ENCODE results near the gene SULT1C2. TPM values are rescaled to one million over a fixed set of nuclear protein-coding genes. Genes with fewer than 3 reads are reported as not detected.

SULT1C2 gene
- total RNA-seq, 1 donor from 2014 or later, result 0.23 TPM

GRCh38 chr2:108316033-108316432 lies 27.3 kb downstream of the SULT1C2 start:
- Mint-ChIP-seq H3K4me3 (ENCODE audit: unreplicated experiment) (no peak overlapping the region), H3K27me3 (ENCODE audit: low read depth, unreplicated experiment) (peaks cover 4% of the 10 kb centered on the region), H3K9me3 (ENCODE audit: unreplicated experiment) (peaks cover 2% of the 10 kb centered on the region), H3K4me1 (ENCODE audit: low read depth, unreplicated experiment) (peaks cover 19% of the 10 kb centered on the region), H3K36me3 (ENCODE audit: low read depth, unreplicated experiment) (no peaks in the 10 kb centered on the region), H3K27ac (ENCODE audit: unreplicated experiment) (peak overlapping the region; percentile 89)
- Histone ChIP-seq H4K20me1 (ENCODE audit: insufficient read depth, low read length) (no peaks in the 10 kb centered on the region), H2AFZ (ENCODE audit: low read depth, low read length) (peak overlapping the region; percentile 42), H3K9ac (ENCODE audit: low read length) (no peak overlapping the region), H3K9me3 (ENCODE audit: insufficient read depth, low read depth, low read length) (no peaks in the 10 kb centered on the region), H3K27me3 (ENCODE audit: insufficient read depth, low read length) (no peaks in the 10 kb centered on the region), H3K4me3 (ENCODE audit: insufficient read depth, low read depth, low read length) (no peak overlapping the region), H3K79me2 (ENCODE audit: insufficient read depth, low read length) (no peaks in the 10 kb centered on the region), H3K4me2 (ENCODE audit: low read length) (no peak overlapping the region), H3K27ac (ENCODE audit: low read depth, low read length) (no peak overlapping the region), H3K36me3 (ENCODE audit: insufficient read depth, low read length) (no peaks in the 10 kb centered on the region), H3K4me1 (ENCODE audit: insufficient read depth, low read length) (peaks cover 4% of the 10 kb centered on the region)
- TF ChIP-seq EZH2 (IDR thresholded peaks at IDR 0.05; ENCODE audit: insufficient read depth, low read length) (no peak), CTCF (IDR thresholded peaks at IDR 0.05; ENCODE audit: insufficient read depth, low read depth, low read length) (no peak)
- DNase-seq (ENCODE audit: low read depth), result no peak
- no peak for FAIRE-seq

- Histone ChIP-seq H2AFZ (ENCODE audit: low read depth, low read length) (peak overlapping the region; percentile 42), H3K79me2 (ENCODE audit: insufficient read depth, low read length) (no peaks in the 10 kb centered on the region), H3K4me1 (ENCODE audit: insufficient read depth, low read length) (peaks cover 4% of the 10 kb centered on the region), H4K20me1 (ENCODE audit: insufficient read depth, low read length) (no peaks in the 10 kb centered on the region), H3K27me3 (ENCODE audit: insufficient read depth, low read length) (no peaks in the 10 kb centered on the region), H3K9ac (ENCODE audit: low read length) (no peak overlapping the region), H3K27ac (ENCODE audit: low read depth, low read length) (no peak overlapping the region), H3K9me3 (ENCODE audit: insufficient read depth, low read depth, low read length) (no peaks in the 10 kb centered on the region), H3K36me3 (ENCODE audit: insufficient read depth, low read length) (no peaks in the 10 kb centered on the region), H3K4me2 (ENCODE audit: low read length) (no peak overlapping the region), H3K4me3 (ENCODE audit: insufficient read depth, low read depth, low read length) (no peak overlapping the region)
- H3K9me3 Mint-ChIP-seq (ENCODE audit: unreplicated experiment), result no peaks in the 10 kb centered on the region
- FAIRE-seq (no peak), DNase-seq (ENCODE audit: low read depth) (no peak)
- no peaks in the 10 kb centered on the region for H3K36me3 Mint-ChIP-seq (ENCODE audit: low read depth, unreplicated experiment)
- H3K4me1 Mint-ChIP-seq (ENCODE audit: low read depth, unreplicated experiment), result peaks cover 19% of the 10 kb centered on the region
- H3K27ac Mint-ChIP-seq (ENCODE audit: unreplicated experiment), result peak overlapping the region; percentile 89
- TF ChIP-seq EZH2 (IDR thresholded peaks at IDR 0.05; ENCODE audit: insufficient read depth, low read length), result no peak
- no peak overlapping the region for H3K4me3 Mint-ChIP-seq (ENCODE audit: unreplicated experiment)
- H3K27me3 Mint-ChIP-seq (ENCODE audit: low read depth, unreplicated experiment), result peaks cover 4% of the 10 kb centered on the region
These were observed 28.0 kb downstream of the SULT1C2 start for GRCh38 chr2:108316461-108317258.

- no peak overlapping the region for H3K4me2 ChIP-seq (ENCODE audit: low read length)
- no peak overlapping the region for H3K4me3 ChIP-seq (ENCODE audit: insufficient read depth, low read depth, low read length)
- H3K36me3 Mint-ChIP-seq (ENCODE audit: low read depth, unreplicated experiment), result no peaks in the 10 kb centered on the region
- no peak overlapping the region for H3K9ac ChIP-seq (ENCODE audit: low read length)
- H2AFZ ChIP-seq (ENCODE audit: low read depth, low read length), result no peak overlapping the region
- DNase-seq (ENCODE audit: low read depth) (no peak), FAIRE-seq (no peak)
- H3K27me3 ChIP-seq (ENCODE audit: insufficient read depth, low read length), result no peaks in the 10 kb centered on the region
- H3K27ac ChIP-seq (ENCODE audit: low read depth, low read length), result no peak overlapping the region
- no peaks in the 10 kb centered on the region for H3K36me3 ChIP-seq (ENCODE audit: insufficient read depth, low read length)
- peaks cover 1% of the 10 kb centered on the region for H3K9me3 Mint-ChIP-seq (ENCODE audit: unreplicated experiment)
- no peak for TF ChIP-seq EZH2 (IDR thresholded peaks at IDR 0.05; ENCODE audit: insufficient read depth, low read length)
- TF ChIP-seq CTCF (IDR thresholded peaks at IDR 0.05; ENCODE audit: insufficient read depth, low read depth, low read length), result no peak
- H3K4me1 ChIP-seq (ENCODE audit: insufficient read depth, low read length), result peaks cover 11% of the 10 kb centered on the region
- H3K27me3 Mint-ChIP-seq (ENCODE audit: low read depth, unreplicated experiment), result peaks cover 4% of the 10 kb centered on the region
- no peaks in the 10 kb centered on the region for H3K9me3 ChIP-seq (ENCODE audit: insufficient read depth, low read depth, low read length)
- no peaks in the 10 kb centered on the region for H4K20me1 ChIP-seq (ENCODE audit: insufficient read depth, low read length)
- no peaks in the 10 kb centered on the region for H3K79me2 ChIP-seq (ENCODE audit: insufficient read depth, low read length)
- H3K4me1 Mint-ChIP-seq (ENCODE audit: low read depth, unreplicated experiment), result peaks cover 32% of the 10 kb centered on the region
- H3K27ac Mint-ChIP-seq (ENCODE audit: unreplicated experiment), result no peak overlapping the region
- H3K4me3 Mint-ChIP-seq (ENCODE audit: unreplicated experiment), result no peak overlapping the region
These were observed 31.7 kb downstream of the SULT1C2 start for GRCh38 chr2:108320326-108320922.

Data from astrocyte (in vitro differentiated cells and primary cell).